Measurements from ENCODE around the gene PRDM12. TPM values are rescaled to one million over a fixed set of nuclear protein-coding genes. Genes with fewer than 3 reads are reported as not detected.

Gene PRDM12
- polyA plus RNA-seq, 1 of the 3 experiments (the other 2 are of a cell fraction) = 0.08 TPM

DNA sequence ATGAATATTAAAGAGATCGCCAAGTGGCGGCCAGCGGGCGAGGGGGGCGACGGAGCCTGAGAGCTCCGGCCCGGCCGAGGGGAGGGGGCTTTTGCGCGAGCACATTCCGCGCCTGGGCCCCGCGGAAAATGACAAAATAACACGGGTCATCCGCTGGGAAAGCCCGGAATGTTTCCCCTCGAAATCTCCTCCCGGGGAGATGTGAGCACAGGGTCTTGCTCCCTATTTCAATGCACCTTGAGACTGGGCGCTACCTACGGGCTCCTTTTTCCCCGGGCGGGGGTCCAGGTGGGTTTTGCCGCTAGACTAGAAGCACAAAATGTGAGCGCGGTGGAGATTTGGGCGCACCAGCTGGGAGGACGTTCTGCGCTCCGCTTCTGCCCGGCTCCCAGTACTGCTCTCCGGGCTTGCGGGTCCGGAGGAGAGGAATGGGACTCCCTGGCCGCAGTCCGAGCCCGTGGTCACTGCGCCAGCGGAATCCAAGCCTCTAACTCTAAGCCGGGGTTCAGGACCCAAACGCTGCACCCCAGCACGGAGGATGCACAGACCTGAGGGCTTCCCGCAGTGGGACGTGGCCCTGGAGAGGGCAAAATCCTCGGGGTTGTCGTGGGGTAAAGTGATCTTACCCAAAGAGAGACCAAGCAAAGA lies 2.8 kb upstream of the PRDM12 start:
- Histone ChIP-seq H3K36me3 (replicated peaks in 1 of 2; ENCODE audit: control insufficient read depth in 1 of 2, insufficient read depth in 2 of 2, low read length in 1 of 2) (no peaks in the 10 kb centered on the region), H3K27me3 (ENCODE audit: insufficient read depth) (peaks cover 90% of the 10 kb centered on the region), H3K9me2 (no peaks in the 10 kb centered on the region), H3K27ac (ENCODE audit: low read depth in 2 of 2, low read length in 1 of 2) (no peak overlapping the region), H3K4me2 (no peak overlapping the region), H2AFZ (ENCODE audit: low read depth) (no peak overlapping the region), H3K4me1 (ENCODE audit: control insufficient read depth in 1 of 2, insufficient read depth in 2 of 2, low read depth in 1 of 2, low read length in 1 of 2) (peaks cover 0 to 3% of the 10 kb centered on the region in 2 experiments; a peak in 1 of 4 replicates), H3K79me2 (ENCODE audit: insufficient read depth) (no peaks in the 10 kb centered on the region), H3K9ac (no peak overlapping the region), H3K4me3 (ENCODE audit: low read depth in 2 of 2, low read length in 1 of 2) (no peak overlapping the region), H3F3A (replicated peaks; ENCODE audit: insufficient read depth) (no peaks in the 10 kb centered on the region), H3K9me3 (no peaks in the 10 kb centered on the region), H4K20me1 (ENCODE audit: insufficient read depth) (peaks cover 8% of the 10 kb centered on the region; the same call in 1 of the 2 replicates)
- TF ChIP-seq USF2 (IDR thresholded peaks at IDR 0.05; ENCODE audit: borderline replicate concordance, low read depth, low read length) = no peak
- no peak for TF ChIP-seq REST (IDR thresholded peaks at IDR 0.05; ENCODE audit: low read depth, low read length)
- WGBS (ENCODE audit: low lambda C conversion rate) = 18% methylated on average over 17 of the region's 47 CpGs
- ChIA-PET POLR2A (no interaction called here), CTCF (interaction anchor here (1.9 to 2.0 kb wide), 2 partner anchors 21 to 201 kb away, joined by 10 to 13 read pairs; no protein-coding TSS in a partner anchor)
- DNase-seq = peak; percentile 61

- no peaks in the 10 kb centered on the region for H3K9me2 ChIP-seq
- peak; percentile 51 for DNase-seq
- no peak overlapping the region for H3K9ac ChIP-seq
- no peak overlapping the region for H3K4me3 ChIP-seq (ENCODE audit: low read depth in 2 of 2, low read length in 1 of 2)
- peaks cover 93% of the 10 kb centered on the region for H3K27me3 ChIP-seq (ENCODE audit: insufficient read depth)
- H2AFZ ChIP-seq (ENCODE audit: low read depth) = no peak overlapping the region
- 26% methylated on average over 31 of the region's 49 CpGs for WGBS (ENCODE audit: low lambda C conversion rate)
- H3K9me3 ChIP-seq = no peaks in the 10 kb centered on the region
- H3F3A ChIP-seq (replicated peaks; ENCODE audit: insufficient read depth) = no peaks in the 10 kb centered on the region
- no peaks in the 10 kb centered on the region for H3K36me3 ChIP-seq (replicated peaks in 1 of 2; ENCODE audit: control insufficient read depth in 1 of 2, insufficient read depth in 2 of 2, low read length in 1 of 2)
- peaks cover 8% of the 10 kb centered on the region; the same call in 1 of the 2 replicates for H4K20me1 ChIP-seq (ENCODE audit: insufficient read depth)
- ChIA-PET POLR2A (no interaction called here), CTCF (interaction anchor here (0.7 to 2.0 kb wide), 6 partner anchors 9 to 208 kb away, joined by 3 to 13 read pairs (median 3); no protein-coding TSS in a partner anchor)
- H3K27ac ChIP-seq (ENCODE audit: low read depth in 2 of 2, low read length in 1 of 2) = no peak overlapping the region
- no peak overlapping the region for H3K4me2 ChIP-seq
- H3K79me2 ChIP-seq (ENCODE audit: insufficient read depth) = no peaks in the 10 kb centered on the region
- peaks cover 0 to 3% of the 10 kb centered on the region in 2 experiments; a peak in 1 of 4 replicates for H3K4me1 ChIP-seq (ENCODE audit: control insufficient read depth in 1 of 2, insufficient read depth in 2 of 2, low read depth in 1 of 2, low read length in 1 of 2)
- TF ChIP-seq RCOR1 (IDR thresholded peaks at IDR 0.05; ENCODE audit: low read length) (no peak), ZBTB33 (IDR thresholded peaks at IDR 0.05; ENCODE audit: borderline replicate concordance, low read depth) (no peak), TCF12 (IDR thresholded peaks at IDR 0.05) (no peak), FOXJ3 (CRISPR knock-in tag; IDR thresholded peaks at IDR 0.05) (no peak), EZH2phosphoT487 (IDR thresholded peaks at IDR 0.05; ENCODE audit: borderline replicate concordance, low read depth) (no peak; the same call in 1 of the 2 replicates), POLR2AphosphoS5 (IDR thresholded peaks at IDR 0.05; ENCODE audit: low read depth, low read length) (no peak), NRF1 (IDR thresholded peaks at IDR 0.05; ENCODE audit: low read depth, low read length) (no peak), ELF1 (IDR thresholded peaks at IDR 0.05) (no peak), SIN3A (IDR thresholded peaks at IDR 0.05; ENCODE audit: borderline replicate concordance, low read depth, low read length) (no peak), MEF2A (IDR thresholded peaks at IDR 0.05; ENCODE audit: borderline replicate concordance, low read depth) (no peak)
- TF ChIP-seq, protein P1, sequence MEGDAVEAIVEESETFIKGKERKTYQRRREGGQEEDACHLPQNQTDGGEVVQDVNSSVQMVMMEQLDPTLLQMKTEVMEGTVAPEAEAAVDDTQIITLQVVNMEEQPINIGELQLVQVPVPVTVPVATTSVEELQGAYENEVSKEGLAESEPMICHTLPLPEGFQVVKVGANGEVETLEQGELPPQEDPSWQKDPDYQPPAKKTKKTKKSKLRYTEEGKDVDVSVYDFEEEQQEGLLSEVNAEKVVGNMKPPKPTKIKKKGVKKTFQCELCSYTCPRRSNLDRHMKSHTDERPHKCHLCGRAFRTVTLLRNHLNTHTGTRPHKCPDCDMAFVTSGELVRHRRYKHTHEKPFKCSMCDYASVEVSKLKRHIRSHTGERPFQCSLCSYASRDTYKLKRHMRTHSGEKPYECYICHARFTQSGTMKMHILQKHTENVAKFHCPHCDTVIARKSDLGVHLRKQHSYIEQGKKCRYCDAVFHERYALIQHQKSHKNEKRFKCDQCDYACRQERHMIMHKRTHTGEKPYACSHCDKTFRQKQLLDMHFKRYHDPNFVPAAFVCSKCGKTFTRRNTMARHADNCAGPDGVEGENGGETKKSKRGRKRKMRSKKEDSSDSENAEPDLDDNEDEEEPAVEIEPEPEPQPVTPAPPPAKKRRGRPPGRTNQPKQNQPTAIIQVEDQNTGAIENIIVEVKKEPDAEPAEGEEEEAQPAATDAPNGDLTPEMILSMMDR (IDR thresholded peaks at IDR 0.05) = no peak
- TF ChIP-seq, protein P2, sequence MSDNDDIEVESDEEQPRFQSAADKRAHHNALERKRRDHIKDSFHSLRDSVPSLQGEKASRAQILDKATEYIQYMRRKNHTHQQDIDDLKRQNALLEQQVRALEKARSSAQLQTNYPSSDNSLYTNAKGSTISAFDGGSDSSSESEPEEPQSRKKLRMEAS (IDR thresholded peaks at IDR 0.05; ENCODE audit: low read depth) = no peak
Measured at GRCh38 chr9:130662099-130662969, 2.1 kb upstream of the PRDM12 start.

Measured in SK-N-SH (cell line).